Thoracic aorta (tissue), 2 donors: Measurements from ENCODE around the gene TTLL11. TPM values are rescaled to one million over a fixed set of nuclear protein-coding genes. Genes with fewer than 3 reads are reported as not detected.

Experiments
- ATAC-seq: fragments of 150-250 bp; one replicate; pipeline ENCODE4 v1.8.0; 2017; ENCODE audit warnings: low read depth; ENCODE audit not compliant: insufficient number of reproducible peaks, low FRiP score
- DNase-seq: peaks from one replicate; pipeline ENCODE4 v3.0.0-alpha.2; 2020; ENCODE audit warnings: low spot score
- H3K27ac ChIP-seq, 2 donors: fragments of 200-600 bp; sonication (generic); 1 replicate in 1 of 2; 2 replicates in 1 of 2; pipeline ENCODE4 v1.5.1; 2016; ENCODE audit warnings: mild to moderate bottlenecking in 2 of 2, moderate library complexity in 2 of 2
- H3K27me3 ChIP-seq: fragments of 200-600 bp; sonication (generic); replicated peaks from 2 replicates; pipeline ENCODE4 v1.6.0; 2016; ENCODE audit warnings: mild to moderate bottlenecking; ENCODE audit not compliant: insufficient read depth
- H3K36me3 ChIP-seq: fragments of 200-600 bp; sonication (generic); one replicate; pipeline ENCODE4 v1.5.1; 2016
- H3K4me1 ChIP-seq, 2 donors: fragments of 200-600 bp; sonication (generic); 1 replicate in 1 of 2; 2 replicates in 1 of 2; pipeline versions ENCODE4 v1.5.1 to v1.6.0; 2016; ENCODE audit warnings: low read depth in 2 of 2, mild to moderate bottlenecking in 1 of 2; ENCODE audit not compliant: control insufficient read depth in 1 of 2
- H3K4me3 ChIP-seq: fragments of 200-600 bp; sonication (generic); 2 replicates; pipeline ENCODE4 v1.5.1; 2016; ENCODE audit warnings: mild to moderate bottlenecking
- H3K9me3 ChIP-seq: fragments of 200-600 bp; sonication (generic); 2 replicates; pipeline ENCODE4 v1.5.1; 2016
- CTCF ChIP-seq: fragments of 200-600 bp; sonication (generic); IDR thresholded peaks from one replicate; pipeline ENCODE4 v1.5.1; 2019; ENCODE audit warnings: antibody characterized with exemption
- total RNA-seq, 2 donors: library from RNA; depleted of rRNA; stranded (reverse); fragments of >200 nt; gene quantifications; one replicate each; pipeline versions ENCODE4 v1.1.0 to v1.2.3, GENCODE V29; 2016

Gene TTLL11
- total RNA-seq, 2 donors from 2014 or later: 25.7 to 31.2 TPM

GRCh38 chr9:122084026-122084675, 9.0 kb downstream of the TTLL11 start:
- H3K27me3 ChIP-seq: no peaks in the 10 kb centered on the region
- H3K36me3 ChIP-seq: no peaks in the 10 kb centered on the region
- DNase-seq (no peak), ATAC-seq (no peak)
- H3K4me1 ChIP-seq: peaks cover 37 to 91% of the 10 kb centered on the region in 2 donors
- no peaks in the 10 kb centered on the region for H3K9me3 ChIP-seq
- no peak for TF ChIP-seq CTCF
- H3K27ac ChIP-seq: peak overlapping the region; percentile 57 to 87
- peak overlapping the region; percentile 52 for H3K4me3 ChIP-seq

GRCh38 chr9:122080986-122081385, 12.1 kb downstream of the TTLL11 start:
- DNase-seq (no peak), ATAC-seq (no peak)
- Histone ChIP-seq H3K27me3 (no peaks in the 10 kb centered on the region), H3K27ac (peak overlapping the region; percentile 62 to 76), H3K4me1 (peaks cover 29 to 74% of the 10 kb centered on the region in 2 donors), H3K36me3 (no peaks in the 10 kb centered on the region), H3K4me3 (no peak overlapping the region), H3K9me3 (peaks cover 7% of the 10 kb centered on the region)
- no peak for TF ChIP-seq CTCF

- ATAC-seq (no peak), DNase-seq (no peak)
- peaks cover 7% of the 10 kb centered on the region for H3K9me3 ChIP-seq
- no peaks in the 10 kb centered on the region for H3K27me3 ChIP-seq
- peaks cover 22 to 71% of the 10 kb centered on the region in 2 donors for H3K4me1 ChIP-seq
- H3K36me3 ChIP-seq: no peaks in the 10 kb centered on the region
- TF ChIP-seq CTCF: no peak
- H3K27ac ChIP-seq: peak overlapping the region; percentile 62 to 76
- H3K4me3 ChIP-seq: no peak overlapping the region
Measured at GRCh38 chr9:122078557-122078956, 14.6 kb downstream of the TTLL11 start.

GRCh38 chr9:122076773-122077172, 16.3 kb downstream of the TTLL11 start:
- peak overlapping the region; percentile 85 to 92 for H3K27ac ChIP-seq
- H3K4me1 ChIP-seq: peaks cover 25 to 79% of the 10 kb centered on the region in 2 donors
- no peaks in the 10 kb centered on the region for H3K36me3 ChIP-seq
- no peak for TF ChIP-seq CTCF
- ATAC-seq (no peak), DNase-seq (no peak)
- H3K4me3 ChIP-seq: no peak overlapping the region
- H3K27me3 ChIP-seq: no peaks in the 10 kb centered on the region
- H3K9me3 ChIP-seq: peaks cover 7% of the 10 kb centered on the region

- peaks cover 7% of the 10 kb centered on the region for H3K9me3 ChIP-seq
- TF ChIP-seq CTCF: no peak
- no peaks in the 10 kb centered on the region for H3K36me3 ChIP-seq
- peak overlapping the region; percentile 52 for H3K4me3 ChIP-seq
- no peaks in the 10 kb centered on the region for H3K27me3 ChIP-seq
- DNase-seq (no peak), ATAC-seq (no peak)
- peaks cover 19 to 79% of the 10 kb centered on the region in 2 donors for H3K4me1 ChIP-seq
- peak overlapping the region; percentile 85 to 92 for H3K27ac ChIP-seq
Measured at GRCh38 chr9:122076117-122076516, 17.0 kb downstream of the TTLL11 start.
